ENCODE measurements around the gene ZNF442.
"Not testable (repeated sequence)": the region's sequence is repeated elsewhere in the genome, so short reads cannot be mapped to it uniquely, and the experiment has no call there.

ZNF442 gene

DNA sequence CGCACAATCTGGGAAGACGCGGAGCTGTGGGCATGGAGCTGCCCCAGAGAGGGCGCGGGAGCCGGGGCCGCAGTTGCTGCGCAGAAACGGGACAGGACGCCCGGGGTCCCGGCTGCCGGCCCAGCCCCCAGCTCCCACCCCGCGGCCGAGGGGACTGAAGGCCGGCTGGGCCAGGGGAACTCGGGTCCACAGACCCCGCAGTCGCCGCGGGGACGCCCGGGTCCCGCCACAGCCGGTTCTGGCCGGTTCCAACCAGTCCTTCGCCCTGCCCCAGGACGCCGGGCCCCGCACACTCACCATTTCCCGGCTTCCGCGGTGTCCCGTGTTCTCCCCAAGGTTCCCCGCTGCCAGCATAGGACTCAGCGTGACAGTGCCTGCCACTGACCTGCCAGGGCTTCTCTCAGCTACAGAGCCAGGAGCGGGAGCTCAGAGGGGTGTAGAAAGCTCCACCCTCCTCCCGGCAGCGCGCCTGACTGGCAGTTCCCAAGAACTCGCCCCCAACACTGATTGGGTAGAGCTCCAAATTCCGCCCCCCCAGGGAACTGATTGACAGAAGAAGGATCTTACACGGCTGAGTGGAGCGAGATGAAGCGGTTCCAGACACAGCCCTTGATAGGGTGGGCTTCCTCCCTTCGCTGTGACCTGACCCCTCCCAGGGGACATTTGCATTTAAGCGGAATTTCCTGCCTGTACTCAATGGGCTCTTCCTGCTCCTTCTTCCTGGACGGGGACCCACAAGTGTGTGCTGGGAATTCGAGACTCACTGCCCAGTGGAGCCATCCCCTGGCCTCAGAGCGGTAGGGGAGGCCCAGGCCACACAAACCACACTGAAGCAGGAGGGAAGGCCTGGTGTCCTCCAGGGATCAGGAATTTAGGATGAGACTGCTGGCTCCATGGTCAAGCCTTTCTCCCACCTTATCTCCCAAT, at the start of gene ZNF442:
ZNF442 (minus strand) TSS at position 448 of the 927 bp plus-strand sequence. CDS start 2,052 bp downstream, outside the sequence.
- H3K9me3 ChIP-seq (ENCODE audit: control insufficient read depth, low read length): no peaks in the 10 kb centered on the region
- H3K4me1 ChIP-seq (ENCODE audit: control insufficient read depth, insufficient read depth, low read length): no peaks in the 10 kb centered on the region
- H3K36me3 ChIP-seq (ENCODE audit: control insufficient read depth, insufficient read depth, low read length): no peaks in the 10 kb centered on the region
- no peaks in the 10 kb centered on the region for H3K27me3 ChIP-seq (ENCODE audit: control insufficient read depth, insufficient read depth, low read length)
- peak within 1 kb of the TSS; percentile 87 for H3K9ac ChIP-seq (ENCODE audit: low read length)
- peak within 1 kb of the TSS; percentile 92 for H3K4me3 ChIP-seq (ENCODE audit: low read length)

DNA sequence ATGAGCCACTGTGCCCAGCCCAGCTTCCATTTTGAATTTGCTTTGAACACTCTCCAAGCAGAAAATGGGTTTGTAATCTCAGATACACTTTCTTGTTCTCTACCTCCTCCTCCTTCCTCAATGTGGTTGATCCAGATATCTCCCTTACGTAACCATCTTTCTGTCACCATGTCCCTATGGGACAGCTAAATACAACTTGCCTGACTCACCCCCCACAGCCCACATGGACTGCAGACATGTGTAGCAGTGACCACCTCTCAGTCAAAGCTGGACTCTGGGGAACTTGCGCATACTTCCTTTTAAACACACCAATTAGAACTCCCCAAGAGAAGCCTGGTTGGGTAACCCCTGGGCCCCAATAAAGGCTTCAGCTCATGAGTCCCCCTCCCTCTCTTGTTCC, 46.4 kb upstream of the ZNF442 start:
- Histone ChIP-seq H3K27me3 (ENCODE audit: control insufficient read depth, insufficient read depth, low read length) (no peaks in the 10 kb centered on the region), H3K9ac (ENCODE audit: low read length) (no peak overlapping the region), H3K36me3 (ENCODE audit: control insufficient read depth, insufficient read depth, low read length) (no peaks in the 10 kb centered on the region), H3K4me3 (ENCODE audit: low read length) (no peak overlapping the region), H3K4me1 (ENCODE audit: control insufficient read depth, insufficient read depth, low read length) (no peaks in the 10 kb centered on the region), H3K9me3 (ENCODE audit: control insufficient read depth, low read length) (no peaks in the 10 kb centered on the region)

DNA sequence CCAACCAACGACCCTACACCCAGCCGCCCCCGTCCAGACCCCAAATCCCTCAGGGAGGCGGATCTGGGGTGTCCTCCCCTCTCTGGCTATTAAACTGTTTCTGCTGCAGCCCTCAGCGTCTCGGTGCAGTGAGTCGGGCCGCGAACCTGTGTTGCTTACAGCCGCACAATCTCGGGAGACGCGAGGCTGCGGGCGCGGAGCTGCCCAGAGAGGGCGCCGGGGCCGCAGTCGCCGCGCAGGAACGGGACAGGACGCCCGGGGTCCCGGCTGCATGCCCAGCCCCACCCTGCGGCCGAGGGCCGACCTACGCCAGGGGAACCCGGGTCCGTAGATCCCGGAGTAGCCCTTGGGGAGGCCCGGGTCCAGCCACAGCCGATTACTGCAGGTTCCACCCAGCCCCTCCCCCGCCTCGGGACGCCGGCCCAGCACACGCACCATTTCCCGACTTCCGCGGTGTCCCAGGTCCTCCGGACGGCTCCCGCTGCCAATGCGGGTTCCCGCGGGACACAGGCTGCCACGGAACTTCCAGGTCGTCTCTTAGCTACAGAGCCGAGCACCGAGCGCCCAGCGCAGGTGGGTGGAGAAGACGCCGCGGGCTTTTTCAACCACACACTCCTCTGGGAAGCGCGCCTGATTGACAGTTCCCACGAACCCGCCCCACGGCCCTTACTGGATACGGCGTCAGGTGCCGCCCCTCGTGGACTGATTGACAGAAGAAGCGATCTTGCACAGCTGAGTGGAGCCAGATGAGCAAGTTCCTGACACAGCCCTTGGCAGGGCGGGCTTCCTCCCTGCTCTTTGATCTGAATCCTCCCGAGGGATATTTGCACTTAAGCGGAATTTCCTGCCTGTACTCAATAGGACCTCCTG, 35.4 kb upstream of the ZNF442 start, which contains the start of gene ZNF799:
ZNF799 (minus strand) TSS at position 639 of the 870 bp plus-strand sequence; CDS start at position 438, 201 bp downstream.
- no peaks in the 10 kb centered on the region for H3K27me3 ChIP-seq (ENCODE audit: control insufficient read depth, insufficient read depth, low read length)
- H3K4me1 ChIP-seq (ENCODE audit: control insufficient read depth, insufficient read depth, low read length): no peaks in the 10 kb centered on the region

DNA sequence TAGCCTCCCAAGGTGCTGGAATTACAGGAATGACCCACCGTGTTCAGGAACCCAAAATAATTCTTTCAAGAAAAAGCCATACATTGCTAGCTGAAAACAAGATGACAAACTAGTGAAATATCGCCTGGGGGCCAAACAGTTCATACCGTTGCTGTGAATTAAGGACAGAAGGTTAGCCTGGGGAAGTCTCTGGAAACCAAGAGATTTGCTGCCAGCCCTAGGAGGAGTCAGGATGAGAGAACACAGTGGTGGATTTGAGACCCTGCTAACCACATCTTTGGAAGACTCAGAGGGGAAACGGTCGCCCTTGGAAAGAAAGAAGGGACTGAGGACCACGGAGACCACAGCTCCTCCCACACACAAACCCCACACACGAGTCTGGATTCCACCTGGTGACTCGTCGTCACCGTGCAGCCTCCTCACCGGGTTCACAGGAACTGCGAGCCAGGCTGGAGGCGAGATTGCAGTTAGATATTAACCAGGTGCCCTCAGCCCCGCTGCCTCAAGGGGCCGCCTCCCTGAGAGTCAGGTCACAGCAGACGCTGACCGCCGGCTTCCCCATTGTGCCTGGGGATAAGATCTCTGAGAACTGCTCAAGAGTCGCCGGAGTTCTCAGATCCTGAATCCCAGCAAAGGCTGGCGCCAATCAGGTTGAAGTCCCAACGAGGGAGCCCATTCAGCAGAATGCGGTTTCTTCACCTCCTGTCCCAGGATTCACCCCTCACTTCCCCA, 34.6 kb upstream of the ZNF442 start:
- H3K27me3 ChIP-seq (ENCODE audit: control insufficient read depth, insufficient read depth, low read length); H3K36me3 ChIP-seq (ENCODE audit: control insufficient read depth, insufficient read depth, low read length); H3K4me1 ChIP-seq (ENCODE audit: control insufficient read depth, insufficient read depth, low read length); H3K9me3 ChIP-seq (ENCODE audit: control insufficient read depth, low read length): not testable (repeated sequence)
- Histone ChIP-seq H3K9ac (ENCODE audit: low read length) (peak overlapping the region; percentile 54), H3K4me3 (ENCODE audit: low read length) (peak overlapping the region; percentile 35)

More for the DNA sequence above, 35.4 kb upstream of the ZNF442 start, which contains the start of gene ZNF799:
- Histone ChIP-seq H3K9me3 (ENCODE audit: control insufficient read depth, low read length) (no peaks in the 10 kb centered on the region), H3K36me3 (ENCODE audit: control insufficient read depth, insufficient read depth, low read length) (no peaks in the 10 kb centered on the region), H3K4me3 (ENCODE audit: low read length) (peak within 1 kb of the TSS; percentile 35), H3K9ac (ENCODE audit: low read length) (peak within 1 kb of the TSS; percentile 54)

DNA sequence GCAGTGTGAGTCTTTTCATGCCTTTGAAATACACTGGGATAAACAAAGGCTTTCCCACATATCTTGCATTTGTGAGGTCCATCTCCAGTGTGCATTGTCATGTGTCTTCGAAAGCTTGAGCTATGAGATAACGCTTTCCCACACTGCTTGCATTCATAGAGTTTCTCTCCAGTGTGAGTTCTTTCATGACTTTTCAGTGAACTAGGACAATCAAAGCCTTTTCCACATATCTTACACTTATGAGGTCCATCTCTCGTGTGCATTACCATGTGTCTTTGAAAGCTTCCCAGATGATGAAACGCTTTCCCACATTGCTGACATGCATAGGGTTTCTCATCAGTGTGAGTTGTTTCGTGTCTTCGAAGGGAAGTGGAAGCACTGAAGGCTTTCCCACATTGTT, 25.7 kb upstream of the ZNF442 start:
- H3K9ac ChIP-seq (ENCODE audit: low read length); H3K36me3 ChIP-seq (ENCODE audit: control insufficient read depth, insufficient read depth, low read length); H3K9me3 ChIP-seq (ENCODE audit: control insufficient read depth, low read length): not testable (repeated sequence)

DNA sequence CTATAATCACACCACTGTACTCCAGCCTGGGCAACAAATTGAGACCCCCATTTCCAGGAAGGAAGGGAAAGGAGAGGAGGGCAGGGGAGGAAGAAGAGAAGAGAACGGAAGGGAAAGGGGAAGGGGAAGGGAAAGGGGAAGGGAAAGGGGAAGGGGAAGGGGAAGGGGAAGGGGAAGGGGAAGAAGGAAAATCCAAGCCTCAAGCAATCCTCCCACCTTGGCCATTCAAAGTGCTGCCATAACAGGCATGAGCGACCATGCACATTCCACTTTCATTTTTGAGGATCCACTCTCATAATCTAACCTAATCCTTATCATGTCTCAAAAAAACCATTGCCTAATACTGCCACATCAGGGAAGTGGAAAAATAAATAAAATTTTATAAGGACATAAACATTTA, 20.9 kb upstream of the ZNF442 start:
- not testable (repeated sequence) for H3K9me3 ChIP-seq (ENCODE audit: control insufficient read depth, low read length); H3K27me3 ChIP-seq (ENCODE audit: control insufficient read depth, insufficient read depth, low read length); H3K9ac ChIP-seq (ENCODE audit: low read length); H3K36me3 ChIP-seq (ENCODE audit: control insufficient read depth, insufficient read depth, low read length); H3K4me1 ChIP-seq (ENCODE audit: control insufficient read depth, insufficient read depth, low read length); H3K4me3 ChIP-seq (ENCODE audit: low read length)

More for the DNA sequence above, 25.7 kb upstream of the ZNF442 start:
- H3K4me3 ChIP-seq (ENCODE audit: low read length); H3K4me1 ChIP-seq (ENCODE audit: control insufficient read depth, insufficient read depth, low read length); H3K27me3 ChIP-seq (ENCODE audit: control insufficient read depth, insufficient read depth, low read length): not testable (repeated sequence)

DNA sequence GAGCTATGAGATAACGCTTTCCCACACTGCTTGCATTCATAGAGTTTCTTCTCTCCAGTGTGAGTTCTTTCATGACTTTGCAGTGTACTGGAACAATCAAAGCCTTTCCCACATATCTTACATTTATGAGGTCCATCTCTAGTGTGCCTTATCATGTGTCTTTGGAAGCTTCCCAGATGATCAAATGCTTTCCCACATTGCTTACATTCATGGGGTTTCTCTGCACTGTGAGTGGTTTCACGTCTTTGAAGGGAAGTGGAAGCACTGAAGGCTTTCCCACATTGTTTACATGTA, 14.9 kb upstream of the ZNF442 start:
- no peak overlapping the region for H3K4me3 ChIP-seq (ENCODE audit: low read length)
- no peaks in the 10 kb centered on the region for H3K27me3 ChIP-seq (ENCODE audit: control insufficient read depth, insufficient read depth, low read length)
- peaks cover 7% of the 10 kb centered on the region for H3K9me3 ChIP-seq (ENCODE audit: control insufficient read depth, low read length)
- no peaks in the 10 kb centered on the region for H3K36me3 ChIP-seq (ENCODE audit: control insufficient read depth, insufficient read depth, low read length)
- no peak overlapping the region for H3K9ac ChIP-seq (ENCODE audit: low read length)
- H3K4me1 ChIP-seq (ENCODE audit: control insufficient read depth, insufficient read depth, low read length): no peaks in the 10 kb centered on the region

DNA sequence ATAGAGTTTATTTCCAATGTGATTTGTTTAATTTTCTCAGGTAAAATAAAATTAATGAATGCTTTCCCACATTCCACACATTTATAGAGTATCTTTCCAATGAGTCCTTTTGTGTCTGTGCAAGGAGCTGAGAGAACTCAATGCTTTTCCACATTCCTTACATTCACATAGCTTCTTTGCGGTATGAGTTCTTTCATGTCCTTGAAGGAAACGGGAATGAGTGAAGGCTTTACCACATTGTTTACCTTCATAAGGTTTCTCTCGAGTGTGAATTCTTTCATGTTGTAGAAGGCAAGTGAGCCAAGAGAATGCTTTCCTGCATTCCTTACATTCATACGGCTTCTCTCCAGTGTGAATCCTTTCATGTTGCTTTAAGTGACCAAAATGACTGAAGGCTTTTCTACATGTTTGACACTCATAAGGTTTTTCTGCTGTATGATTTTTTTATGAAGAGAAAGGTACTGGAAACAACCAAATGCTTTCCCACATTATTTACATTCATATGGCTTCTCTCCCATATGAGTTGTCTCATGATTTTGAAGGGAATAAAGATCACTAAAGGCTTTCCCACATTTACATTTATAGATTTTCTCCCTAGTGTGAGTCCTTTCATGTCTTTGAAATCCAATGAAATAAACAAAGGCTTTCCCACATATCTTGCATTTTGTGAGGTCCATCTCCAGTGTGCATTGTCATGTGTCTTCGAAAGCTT, 14.4 kb upstream of the ZNF442 start:
- H3K9ac ChIP-seq (ENCODE audit: low read length): no peak overlapping the region
- H3K36me3 ChIP-seq (ENCODE audit: control insufficient read depth, insufficient read depth, low read length): no peaks in the 10 kb centered on the region
- no peaks in the 10 kb centered on the region for H3K27me3 ChIP-seq (ENCODE audit: control insufficient read depth, insufficient read depth, low read length)
- no peaks in the 10 kb centered on the region for H3K4me1 ChIP-seq (ENCODE audit: control insufficient read depth, insufficient read depth, low read length)
- H3K9me3 ChIP-seq (ENCODE audit: control insufficient read depth, low read length): peaks cover 7% of the 10 kb centered on the region
- H3K4me3 ChIP-seq (ENCODE audit: low read length): no peak overlapping the region

DNA sequence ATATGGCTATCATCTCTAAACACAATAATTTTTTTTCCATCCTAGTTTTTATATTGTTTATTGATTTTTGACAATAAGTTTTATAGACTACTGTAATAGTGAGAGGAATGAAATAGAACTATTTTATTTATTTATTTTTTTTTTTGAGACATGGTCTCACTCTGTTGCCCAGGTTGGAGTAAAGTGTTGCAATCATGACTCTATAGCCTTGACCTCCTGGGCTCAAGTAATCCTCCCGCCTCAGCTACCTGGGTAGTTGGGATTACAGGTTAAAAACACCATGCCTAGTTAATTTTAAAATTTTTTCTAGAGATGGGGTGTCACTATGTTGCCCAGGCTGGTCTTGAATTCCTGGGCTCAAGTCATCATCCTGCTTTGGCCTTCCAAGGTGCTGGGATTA, 8.5 kb upstream of the ZNF442 start:
- no peaks in the 10 kb centered on the region for H3K4me1 ChIP-seq (ENCODE audit: control insufficient read depth, insufficient read depth, low read length)
- H3K27me3 ChIP-seq (ENCODE audit: control insufficient read depth, insufficient read depth, low read length): no peaks in the 10 kb centered on the region
- H3K36me3 ChIP-seq (ENCODE audit: control insufficient read depth, insufficient read depth, low read length): no peaks in the 10 kb centered on the region
- no peaks in the 10 kb centered on the region for H3K9me3 ChIP-seq (ENCODE audit: control insufficient read depth, low read length)
- H3K4me3 ChIP-seq (ENCODE audit: low read length): no peak overlapping the region
- H3K9ac ChIP-seq (ENCODE audit: low read length): no peak overlapping the region

DNA sequence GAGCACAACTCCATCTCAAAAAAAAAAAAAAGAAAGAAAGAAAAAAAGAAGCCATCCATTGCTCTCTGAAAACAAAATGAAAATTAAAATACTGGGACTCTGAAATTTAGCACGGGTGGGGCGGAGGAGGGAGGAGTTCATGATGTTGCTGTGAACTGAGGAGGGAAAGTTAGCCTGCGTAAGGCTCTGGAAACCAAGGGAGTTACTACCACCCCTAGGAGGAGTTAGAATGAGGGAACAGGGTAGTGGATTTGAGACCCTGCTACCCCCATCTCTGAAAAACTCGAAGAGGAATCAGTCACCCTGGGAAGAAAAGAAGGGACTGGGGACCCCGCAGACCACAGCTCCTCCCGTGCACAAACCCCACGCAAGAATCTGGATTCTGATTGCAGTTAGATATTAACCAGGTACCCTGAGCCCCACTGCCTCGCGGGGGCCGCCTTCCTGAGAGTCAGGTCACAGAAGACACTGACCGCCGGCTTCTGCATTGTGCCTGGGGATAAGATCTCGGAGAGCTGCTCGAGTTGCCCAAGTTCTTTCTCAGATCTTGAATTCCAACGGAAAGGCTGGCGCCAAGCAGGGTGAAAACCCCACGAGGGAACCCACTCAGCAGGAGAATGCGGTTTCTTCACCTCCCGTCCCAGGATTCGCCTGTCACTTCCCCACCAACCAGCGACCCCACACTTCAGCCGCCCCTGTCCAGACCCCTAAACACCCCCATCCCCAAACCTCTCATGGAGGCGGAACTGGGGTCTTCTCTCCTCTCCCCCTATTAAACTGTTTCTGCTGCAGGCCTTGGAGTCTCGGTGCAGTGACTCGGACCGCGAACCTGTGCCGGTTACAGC, 870 bp downstream of the ZNF442 start:
- Histone ChIP-seq H3K27me3 (ENCODE audit: control insufficient read depth, insufficient read depth, low read length) (no peaks in the 10 kb centered on the region), H3K9ac (ENCODE audit: low read length) (peak overlapping the region; percentile 87), H3K36me3 (ENCODE audit: control insufficient read depth, insufficient read depth, low read length) (no peaks in the 10 kb centered on the region), H3K4me1 (ENCODE audit: control insufficient read depth, insufficient read depth, low read length) (no peaks in the 10 kb centered on the region), H3K9me3 (ENCODE audit: control insufficient read depth, low read length) (no peaks in the 10 kb centered on the region), H3K4me3 (ENCODE audit: low read length) (peak overlapping the region; percentile 92)

DNA sequence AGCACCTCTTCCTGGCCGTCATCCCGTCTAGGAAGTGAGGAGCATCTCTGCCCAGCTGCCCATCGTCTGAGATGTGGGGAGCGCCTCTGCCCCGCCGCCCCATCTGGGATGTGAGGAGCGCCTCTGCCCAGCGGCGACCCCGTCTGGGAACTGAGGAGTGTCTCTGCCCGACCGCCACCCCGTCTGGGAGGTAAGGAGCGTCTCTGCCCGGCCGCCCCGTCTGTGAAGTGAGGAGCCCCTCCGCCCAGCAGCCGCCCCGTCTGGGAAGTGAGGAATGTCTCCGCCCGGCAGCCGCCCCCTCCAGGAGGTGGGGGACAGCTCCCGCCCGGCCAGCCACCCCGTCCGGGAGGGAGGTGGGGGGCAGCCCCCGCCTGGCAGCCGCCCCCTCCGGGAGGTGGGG, 3.2 kb downstream of the ZNF442 start:
- not testable (repeated sequence) for H3K4me1 ChIP-seq (ENCODE audit: control insufficient read depth, insufficient read depth, low read length); H3K27me3 ChIP-seq (ENCODE audit: control insufficient read depth, insufficient read depth, low read length); H3K9ac ChIP-seq (ENCODE audit: low read length); H3K36me3 ChIP-seq (ENCODE audit: control insufficient read depth, insufficient read depth, low read length); H3K9me3 ChIP-seq (ENCODE audit: control insufficient read depth, low read length); H3K4me3 ChIP-seq (ENCODE audit: low read length)

All from mucosa of stomach (tissue), 1 donor.